Liver (tissue), 3 donors: ENCODE measurements around the gene ARX.

Experiments
- EGR1 ChIP-seq, 2 donors: IDR thresholded peaks; 2 replicates each; pipeline ENCODE4 v1.6.1; 2016 to 2018; ENCODE audit warnings: antibody characterized with exemption in 2 of 2, low read depth in 2 of 2
- GABPA ChIP-seq, 2 donors: IDR thresholded peaks in 1 of 2; conservative IDR thresholded peaks in 1 of 2; 2 replicates each; pipeline ENCODE4 v1.6.1; 2016; ENCODE audit warnings: antibody characterized with exemption in 2 of 2, mild to moderate bottlenecking in 1 of 2, moderate library complexity in 1 of 2
- MAX ChIP-seq: IDR thresholded peaks from 2 replicates; pipeline ENCODE4 v1.6.1; 2016; ENCODE audit warnings: antibody characterized with exemption
- RAD21 ChIP-seq, 2 donors: IDR thresholded peaks; 2 replicates each; pipeline ENCODE4 v1.6.1; 2016; ENCODE audit warnings: antibody characterized with exemption in 2 of 2, mild to moderate bottlenecking in 2 of 2
- RXRA ChIP-seq, 2 donors: IDR thresholded peaks; 2 replicates each; pipeline ENCODE4 v1.6.1; 2017 to 2018; ENCODE audit warnings: antibody characterized with exemption in 2 of 2, mild to moderate bottlenecking in 1 of 2
- TAF1 ChIP-seq: conservative IDR thresholded peaks from 2 replicates; pipeline ENCODE4 v1.6.1; 2016; ENCODE audit warnings: antibody characterized with exemption, mild to moderate bottlenecking
- YY1 ChIP-seq: IDR thresholded peaks from 2 replicates; pipeline ENCODE4 v1.6.1; 2016; ENCODE audit warnings: antibody characterized with exemption, mild to moderate bottlenecking
- TF ChIP-seq, protein P1 (sequence below): fragments of 150-350 bp; IDR thresholded peaks from 2 replicates; pipeline ENCODE4 v1.5.1; 2017; ENCODE audit warnings: improper control_type of control experiment, low read depth, low read length; ENCODE audit not compliant: missing input control
- TF ChIP-seq, protein P2 (sequence below): IDR thresholded peaks from 2 replicates; pipeline ENCODE4 v1.6.1; 2016; ENCODE audit warnings: antibody characterized with exemption, mild to moderate bottlenecking
- TF ChIP-seq, protein P3 (sequence below): IDR thresholded peaks from 2 replicates; pipeline ENCODE4 v1.6.1; 2016; ENCODE audit warnings: antibody characterized with exemption
- TF ChIP-seq, protein P4 (sequence below): IDR thresholded peaks from 2 replicates; pipeline ENCODE4 v1.6.1; 2016; ENCODE audit warnings: antibody characterized with exemption
- donor health status: healthy.
- donor health status: healthy.

- TF ChIP-seq RAD21 (IDR thresholded peaks at IDR 0.05) (no peak), TAF1 (no peak), EGR1 (IDR thresholded peaks at IDR 0.05; ENCODE audit: low read depth in 2 of 2) (no peak), YY1 (no peak), MAX (no peak), GABPA (IDR thresholded peaks at IDR 0.05 in 1 of 2, conservative IDR thresholded peaks at IDR 0.05 in 1 of 2) (no peak), RXRA (IDR thresholded peaks at IDR 0.05) (no peak)
- TF ChIP-seq, protein P1, sequence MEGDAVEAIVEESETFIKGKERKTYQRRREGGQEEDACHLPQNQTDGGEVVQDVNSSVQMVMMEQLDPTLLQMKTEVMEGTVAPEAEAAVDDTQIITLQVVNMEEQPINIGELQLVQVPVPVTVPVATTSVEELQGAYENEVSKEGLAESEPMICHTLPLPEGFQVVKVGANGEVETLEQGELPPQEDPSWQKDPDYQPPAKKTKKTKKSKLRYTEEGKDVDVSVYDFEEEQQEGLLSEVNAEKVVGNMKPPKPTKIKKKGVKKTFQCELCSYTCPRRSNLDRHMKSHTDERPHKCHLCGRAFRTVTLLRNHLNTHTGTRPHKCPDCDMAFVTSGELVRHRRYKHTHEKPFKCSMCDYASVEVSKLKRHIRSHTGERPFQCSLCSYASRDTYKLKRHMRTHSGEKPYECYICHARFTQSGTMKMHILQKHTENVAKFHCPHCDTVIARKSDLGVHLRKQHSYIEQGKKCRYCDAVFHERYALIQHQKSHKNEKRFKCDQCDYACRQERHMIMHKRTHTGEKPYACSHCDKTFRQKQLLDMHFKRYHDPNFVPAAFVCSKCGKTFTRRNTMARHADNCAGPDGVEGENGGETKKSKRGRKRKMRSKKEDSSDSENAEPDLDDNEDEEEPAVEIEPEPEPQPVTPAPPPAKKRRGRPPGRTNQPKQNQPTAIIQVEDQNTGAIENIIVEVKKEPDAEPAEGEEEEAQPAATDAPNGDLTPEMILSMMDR: no peak
- TF ChIP-seq, protein P2, sequence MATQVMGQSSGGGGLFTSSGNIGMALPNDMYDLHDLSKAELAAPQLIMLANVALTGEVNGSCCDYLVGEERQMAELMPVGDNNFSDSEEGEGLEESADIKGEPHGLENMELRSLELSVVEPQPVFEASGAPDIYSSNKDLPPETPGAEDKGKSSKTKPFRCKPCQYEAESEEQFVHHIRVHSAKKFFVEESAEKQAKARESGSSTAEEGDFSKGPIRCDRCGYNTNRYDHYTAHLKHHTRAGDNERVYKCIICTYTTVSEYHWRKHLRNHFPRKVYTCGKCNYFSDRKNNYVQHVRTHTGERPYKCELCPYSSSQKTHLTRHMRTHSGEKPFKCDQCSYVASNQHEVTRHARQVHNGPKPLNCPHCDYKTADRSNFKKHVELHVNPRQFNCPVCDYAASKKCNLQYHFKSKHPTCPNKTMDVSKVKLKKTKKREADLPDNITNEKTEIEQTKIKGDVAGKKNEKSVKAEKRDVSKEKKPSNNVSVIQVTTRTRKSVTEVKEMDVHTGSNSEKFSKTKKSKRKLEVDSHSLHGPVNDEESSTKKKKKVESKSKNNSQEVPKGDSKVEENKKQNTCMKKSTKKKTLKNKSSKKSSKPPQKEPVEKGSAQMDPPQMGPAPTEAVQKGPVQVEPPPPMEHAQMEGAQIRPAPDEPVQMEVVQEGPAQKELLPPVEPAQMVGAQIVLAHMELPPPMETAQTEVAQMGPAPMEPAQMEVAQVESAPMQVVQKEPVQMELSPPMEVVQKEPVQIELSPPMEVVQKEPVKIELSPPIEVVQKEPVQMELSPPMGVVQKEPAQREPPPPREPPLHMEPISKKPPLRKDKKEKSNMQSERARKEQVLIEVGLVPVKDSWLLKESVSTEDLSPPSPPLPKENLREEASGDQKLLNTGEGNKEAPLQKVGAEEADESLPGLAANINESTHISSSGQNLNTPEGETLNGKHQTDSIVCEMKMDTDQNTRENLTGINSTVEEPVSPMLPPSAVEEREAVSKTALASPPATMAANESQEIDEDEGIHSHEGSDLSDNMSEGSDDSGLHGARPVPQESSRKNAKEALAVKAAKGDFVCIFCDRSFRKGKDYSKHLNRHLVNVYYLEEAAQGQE: no peak
- TF ChIP-seq, protein P3, sequence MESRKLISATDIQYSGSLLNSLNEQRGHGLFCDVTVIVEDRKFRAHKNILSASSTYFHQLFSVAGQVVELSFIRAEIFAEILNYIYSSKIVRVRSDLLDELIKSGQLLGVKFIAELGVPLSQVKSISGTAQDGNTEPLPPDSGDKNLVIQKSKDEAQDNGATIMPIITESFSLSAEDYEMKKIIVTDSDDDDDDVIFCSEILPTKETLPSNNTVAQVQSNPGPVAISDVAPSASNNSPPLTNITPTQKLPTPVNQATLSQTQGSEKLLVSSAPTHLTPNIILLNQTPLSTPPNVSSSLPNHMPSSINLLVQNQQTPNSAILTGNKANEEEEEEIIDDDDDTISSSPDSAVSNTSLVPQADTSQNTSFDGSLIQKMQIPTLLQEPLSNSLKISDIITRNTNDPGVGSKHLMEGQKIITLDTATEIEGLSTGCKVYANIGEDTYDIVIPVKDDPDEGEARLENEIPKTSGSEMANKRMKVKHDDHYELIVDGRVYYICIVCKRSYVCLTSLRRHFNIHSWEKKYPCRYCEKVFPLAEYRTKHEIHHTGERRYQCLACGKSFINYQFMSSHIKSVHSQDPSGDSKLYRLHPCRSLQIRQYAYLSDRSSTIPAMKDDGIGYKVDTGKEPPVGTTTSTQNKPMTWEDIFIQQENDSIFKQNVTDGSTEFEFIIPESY: no peak
- TF ChIP-seq, protein P4, sequence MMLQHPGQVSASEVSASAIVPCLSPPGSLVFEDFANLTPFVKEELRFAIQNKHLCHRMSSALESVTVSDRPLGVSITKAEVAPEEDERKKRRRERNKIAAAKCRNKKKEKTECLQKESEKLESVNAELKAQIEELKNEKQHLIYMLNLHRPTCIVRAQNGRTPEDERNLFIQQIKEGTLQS: no peak
Observed at GRCh38 chrX:25048178-25048577, 32.4 kb upstream of the ARX start.
